CD4-positive, CD25-positive, alpha-beta regulatory T cell (primary cell): ENCODE measurements around the gene DPH6. TPM values are rescaled to one million over a fixed set of nuclear protein-coding genes. Genes with fewer than 3 reads are reported as not detected.
"Not testable (repeated sequence)": the region's sequence is repeated elsewhere in the genome, so short reads cannot be mapped to it uniquely, and the experiment has no call there.

Source experiments
- ATAC-seq, 2 donors: fragments of 150-1000 bp; cut with Tn5 transposase; one replicate each; pipeline ENCODE4 v1.10.0; 2021; ENCODE audit warnings: low read depth in 2 of 2, moderate number of reproducible peaks in 2 of 2, moderate library complexity in 1 of 2
- DNase-seq, 3 donors: peaks; one replicate each; pipeline versions ENCODE4 v3.0.0 to v3.0.0-alpha.2; 2012 to 2022; ENCODE audit warnings: mixed read lengths in 1 of 3
- H3K27ac ChIP-seq: one replicate; pipeline ENCODE4 v1.7.0; 2013; ENCODE audit warnings: mild to moderate bottlenecking, low read length; ENCODE audit not compliant: insufficient read depth, poor library complexity, severe bottlenecking
- H3K27me3 ChIP-seq: one replicate; pipeline ENCODE4 v1.7.0; 2013; ENCODE audit warnings: low read length; ENCODE audit not compliant: control insufficient read depth, insufficient read depth
- H3K36me3 ChIP-seq: one replicate; pipeline ENCODE4 v1.7.0; 2013; ENCODE audit warnings: mild to moderate bottlenecking, low read length, moderate library complexity; ENCODE audit not compliant: control insufficient read depth, insufficient read depth
- H3K4me1 ChIP-seq: 2 replicates; pipeline ENCODE4 v1.7.0; 2013; ENCODE audit warnings: mild to moderate bottlenecking, low read length; ENCODE audit not compliant: insufficient read depth, control insufficient read depth, poor library complexity, severe bottlenecking
- H3K4me3 ChIP-seq: one replicate; pipeline ENCODE4 v1.7.0; 2013; ENCODE audit warnings: low read depth, mild to moderate bottlenecking, low read length, moderate library complexity
- H3K9me3 ChIP-seq, 2 experiments: 1 replicate in 1 of 2; 2 replicates in 1 of 2; pipeline ENCODE4 v1.7.0; 2013; ENCODE audit warnings: low read length in 2 of 2, mild to moderate bottlenecking in 1 of 2, moderate library complexity in 1 of 2; ENCODE audit not compliant: control insufficient read depth in 2 of 2
- H3K27ac Mint-ChIP-seq, 3 donors: one replicate each; pipeline ENCODE4 v1.8.0; 2020 to 2022; ENCODE audit warnings: mild to moderate bottlenecking in 3 of 3, mixed read lengths in 3 of 3, moderate library complexity in 2 of 3
- H3K27me3 Mint-ChIP-seq: one replicate; pipeline ENCODE4 v1.8.0; 2022; ENCODE audit warnings: mild to moderate bottlenecking, mixed read lengths
- H3K36me3 Mint-ChIP-seq: one replicate; pipeline ENCODE4 v1.8.0; 2020; ENCODE audit warnings: mixed read lengths
- H3K4me1 Mint-ChIP-seq, 4 donors: one replicate each; pipeline ENCODE4 v1.8.0; 2020 to 2022; ENCODE audit warnings: mixed read lengths in 4 of 4, mild to moderate bottlenecking in 1 of 4
- H3K4me3 Mint-ChIP-seq, 4 donors: one replicate each; pipeline ENCODE4 v1.8.0; 2020 to 2022; ENCODE audit warnings: mild to moderate bottlenecking in 4 of 4, mixed read lengths in 4 of 4, moderate library complexity in 3 of 4
- H3K9me3 Mint-ChIP-seq, 7 donors: one replicate each; pipeline ENCODE4 v1.8.0; 2020 to 2022; ENCODE audit warnings: mixed read lengths in 7 of 7, mild to moderate bottlenecking in 3 of 7, moderate library complexity in 2 of 7
- polyA plus RNA-seq, 4 donors: library from polyadenylated mRNA; unstranded; fragments of 300-500 nt; fragmentation: Illumina TruSeq; gene quantifications; one replicate each; pipeline ENCODE4 v1.2.3, GENCODE V29; 2021
- total RNA-seq: library from RNA; stranded (reverse); gene quantifications from one replicate; pipeline ENCODE4 v1.2.3, GENCODE V29; 2022

DPH6 gene
- total RNA-seq, result 13.4 TPM
- polyA plus RNA-seq, result 10 to 100 TPM; 21.2 to 33.7 (median 25.3) TPM

GRCh38 chr15:35545824-35546510, at the start of gene DPH6:
TSS of gene DPH6 (minus strand) at chr15:35546165. CDS start at chr15:35546141, 24 bp downstream.
- H3K4me1 ChIP-seq, result peaks cover 12% of the 10 kb centered on the region
- no peaks in the 10 kb centered on the region for H3K36me3 ChIP-seq
- peaks cover 0 to 1% (median 0%) of the 10 kb centered on the region in 7 donors for H3K9me3 Mint-ChIP-seq
- peak within 1 kb of the TSS; percentile 95 to 99 (median 98) for H3K4me3 Mint-ChIP-seq
- H3K27ac ChIP-seq, result peak within 1 kb of the TSS; percentile 92
- peak; percentile 83 to 86 for ATAC-seq
- peak; percentile 74 to 89 (median 87) for DNase-seq
- no peaks in the 10 kb centered on the region for H3K9me3 ChIP-seq
- peak within 1 kb of the TSS; percentile 95 to 99 (median 98) for H3K27ac Mint-ChIP-seq
- no peaks in the 10 kb centered on the region for H3K36me3 Mint-ChIP-seq
- peaks cover 8 to 37% (median 27%) of the 10 kb centered on the region in 4 donors for H3K4me1 Mint-ChIP-seq
- no peaks in the 10 kb centered on the region for H3K27me3 ChIP-seq
- H3K4me3 ChIP-seq, result peak within 1 kb of the TSS; percentile 89
- peaks cover 6% of the 10 kb centered on the region for H3K27me3 Mint-ChIP-seq

GRCh38 chr15:35595656-35596055, 49.7 kb upstream of the DPH6 start:
- Histone ChIP-seq H3K9me3 (no peaks in the 10 kb centered on the region), H3K4me3 (no peak overlapping the region), H3K36me3 (no peaks in the 10 kb centered on the region), H3K27me3 (no peaks in the 10 kb centered on the region), H3K4me1 (no peaks in the 10 kb centered on the region), H3K27ac (no peak overlapping the region)
- ATAC-seq (no peak), DNase-seq (no peak)
- H3K36me3 Mint-ChIP-seq, result peaks cover 3% of the 10 kb centered on the region
- peaks cover 10% of the 10 kb centered on the region for H3K27me3 Mint-ChIP-seq
- no peaks in the 10 kb centered on the region for H3K4me1 Mint-ChIP-seq
- H3K27ac Mint-ChIP-seq, result no peak overlapping the region
- peaks cover 0 to 12% (median 4%) of the 10 kb centered on the region in 7 donors for H3K9me3 Mint-ChIP-seq
- H3K4me3 Mint-ChIP-seq, result no peak overlapping the region

GRCh38 chr15:35591987-35592386, 46.0 kb upstream of the DPH6 start:
- not testable (repeated sequence) for H3K27me3 ChIP-seq, H3K4me3 Mint-ChIP-seq, DNase-seq, H3K4me1 Mint-ChIP-seq, ATAC-seq, H3K27ac Mint-ChIP-seq, H3K27ac ChIP-seq, H3K4me3 ChIP-seq, H3K9me3 Mint-ChIP-seq, H3K4me1 ChIP-seq, H3K36me3 Mint-ChIP-seq, H3K36me3 ChIP-seq, H3K9me3 ChIP-seq
- H3K27me3 Mint-ChIP-seq, result peaks cover 12% of the 10 kb centered on the region

GRCh38 chr15:35583863-35584528, 38.0 kb upstream of the DPH6 start:
- DNase-seq (no peak), ATAC-seq (no peak)
- no peak overlapping the region for H3K27ac ChIP-seq
- H3K9me3 ChIP-seq, result no peaks in the 10 kb centered on the region
- H3K4me3 Mint-ChIP-seq, result no peak overlapping the region
- H3K36me3 ChIP-seq, result no peaks in the 10 kb centered on the region
- H3K4me1 Mint-ChIP-seq, result no peaks in the 10 kb centered on the region
- H3K9me3 Mint-ChIP-seq, result no peaks in the 10 kb centered on the region
- H3K27me3 Mint-ChIP-seq, result peaks cover 18% of the 10 kb centered on the region
- H3K4me1 ChIP-seq, result no peaks in the 10 kb centered on the region
- H3K27me3 ChIP-seq, result no peaks in the 10 kb centered on the region
- H3K4me3 ChIP-seq, result no peak overlapping the region
- H3K36me3 Mint-ChIP-seq, result no peaks in the 10 kb centered on the region
- H3K27ac Mint-ChIP-seq, result no peak overlapping the region

GRCh38 chr15:35580606-35581005, 34.6 kb upstream of the DPH6 start:
- no peaks in the 10 kb centered on the region for H3K9me3 ChIP-seq
- H3K4me3 ChIP-seq, result no peak overlapping the region
- Mint-ChIP-seq H3K27me3 (peaks cover 20% of the 10 kb centered on the region), H3K9me3 (no peaks in the 10 kb centered on the region), H3K27ac (no peak overlapping the region), H3K4me3 (no peak overlapping the region), H3K36me3 (no peaks in the 10 kb centered on the region), H3K4me1 (peaks cover 0 to 1% (median 0%) of the 10 kb centered on the region in 4 donors)
- no peak for ATAC-seq
- H3K27me3 ChIP-seq, result no peaks in the 10 kb centered on the region
- no peak for DNase-seq
- no peaks in the 10 kb centered on the region for H3K36me3 ChIP-seq
- H3K4me1 ChIP-seq, result no peaks in the 10 kb centered on the region
- no peak overlapping the region for H3K27ac ChIP-seq

- ATAC-seq (no peak), DNase-seq (no peak)
- Histone ChIP-seq H3K4me3 (no peak overlapping the region), H3K27me3 (no peaks in the 10 kb centered on the region), H3K27ac (no peak overlapping the region), H3K36me3 (no peaks in the 10 kb centered on the region), H3K4me1 (no peaks in the 10 kb centered on the region), H3K9me3 (no peaks in the 10 kb centered on the region)
- no peak overlapping the region for H3K4me3 Mint-ChIP-seq
- H3K4me1 Mint-ChIP-seq, result no peaks in the 10 kb centered on the region
- H3K9me3 Mint-ChIP-seq, result peaks cover 0 to 2% (median 0%) of the 10 kb centered on the region in 7 donors
- peak overlapping the region in 1 of 3 donors; percentile 44 for H3K27ac Mint-ChIP-seq
- H3K36me3 Mint-ChIP-seq, result no peaks in the 10 kb centered on the region
- H3K27me3 Mint-ChIP-seq, result peaks cover 8% of the 10 kb centered on the region
These were observed 21.4 kb upstream of the DPH6 start for GRCh38 chr15:35567392-35567791.

GRCh38 chr15:35566991-35567390, 21.0 kb upstream of the DPH6 start:
- H3K4me1 Mint-ChIP-seq, result no peaks in the 10 kb centered on the region
- peak overlapping the region in 1 of 3 donors; percentile 44 for H3K27ac Mint-ChIP-seq
- no peaks in the 10 kb centered on the region for H3K36me3 ChIP-seq
- H3K9me3 ChIP-seq, result no peaks in the 10 kb centered on the region
- H3K4me3 Mint-ChIP-seq, result no peak overlapping the region
- DNase-seq (no peak), ATAC-seq (no peak)
- H3K4me3 ChIP-seq, result no peak overlapping the region
- H3K4me1 ChIP-seq, result no peaks in the 10 kb centered on the region
- H3K36me3 Mint-ChIP-seq, result no peaks in the 10 kb centered on the region
- H3K27me3 Mint-ChIP-seq, result peaks cover 8% of the 10 kb centered on the region
- H3K27me3 ChIP-seq, result no peaks in the 10 kb centered on the region
- peaks cover 0 to 2% (median 0%) of the 10 kb centered on the region in 7 donors for H3K9me3 Mint-ChIP-seq
- no peak overlapping the region for H3K27ac ChIP-seq
